Neural progenitor cell (in vitro differentiated cells): ENCODE measurements around the gene SP1. TPM values are rescaled to one million over a fixed set of nuclear protein-coding genes. Genes with fewer than 3 reads are reported as not detected.

ENCODE experiments used
- DNase-seq: peaks from one replicate; pipeline ENCODE4 v3.0.0-alpha.2; 2016; ENCODE audit warnings: low spot score
- H2AFZ ChIP-seq: fragments of 200-600 bp; sonication (generic); replicated peaks from 2 replicates; pipeline ENCODE4 v1.6.1; 2016; ENCODE audit warnings: antibody characterized with exemption
- H3F3A ChIP-seq: fragments of 200-600 bp; sonication (generic); 2 replicates; pipeline ENCODE4 v1.6.1; 2016; ENCODE audit warnings: antibody characterized with exemption, low read depth
- H3K27ac ChIP-seq: fragments of 200-600 bp; sonication (generic); 2 replicates; pipeline ENCODE4 v1.5.1; 2016; ENCODE audit warnings: mild to moderate bottlenecking
- H3K27me3 ChIP-seq: fragments of 200-600 bp; sonication (generic); 2 replicates; pipeline ENCODE4 v1.6.1; 2016; ENCODE audit warnings: mild to moderate bottlenecking, moderate library complexity
- H3K36me3 ChIP-seq: fragments of 200-600 bp; sonication (generic); 2 replicates; pipeline ENCODE4 v1.5.1; 2016
- H3K4me1 ChIP-seq: fragments of 200-600 bp; sonication (generic); 2 replicates; pipeline ENCODE4 v1.6.1; 2016; ENCODE audit warnings: mixed run types
- H3K4me2 ChIP-seq: fragments of 200-600 bp; sonication (generic); 2 replicates; pipeline ENCODE4 v1.6.1; 2016
- H3K4me3 ChIP-seq: fragments of 200-600 bp; sonication (generic); 2 replicates; pipeline ENCODE4 v1.5.1; 2016
- H3K79me2 ChIP-seq: fragments of 200-600 bp; sonication (generic); 2 replicates; pipeline ENCODE4 v1.6.1; 2016; ENCODE audit warnings: low read depth
- H3K9ac ChIP-seq: fragments of 200-600 bp; sonication (generic); 2 replicates; pipeline ENCODE4 v1.6.1; 2016
- H3K9me3 ChIP-seq: fragments of 200-600 bp; sonication (generic); 2 replicates; pipeline ENCODE4 v1.5.1; 2016; ENCODE audit warnings: low read depth
- H4K20me1 ChIP-seq: fragments of 200-600 bp; sonication (generic); 2 replicates; pipeline ENCODE4 v1.6.1; 2016; ENCODE audit warnings: low read depth
- H3K27ac Mint-ChIP-seq: 3 replicates; pipeline ENCODE4 v1.8.0; 2021; ENCODE audit warnings: mixed read lengths
- H3K27me3 Mint-ChIP-seq: 2 replicates; pipeline ENCODE4 v1.8.0; 2022; ENCODE audit warnings: low read depth, mild to moderate bottlenecking, inconsistent platforms, moderate library complexity, mixed read lengths; ENCODE audit not compliant: insufficient read depth
- H3K36me3 Mint-ChIP-seq: 3 replicates; pipeline ENCODE4 v1.8.0; 2021; ENCODE audit warnings: mixed read lengths
- H3K4me1 Mint-ChIP-seq: 3 replicates; pipeline ENCODE4 v1.8.0; 2021; ENCODE audit warnings: mixed read lengths
- H3K4me3 Mint-ChIP-seq: 3 replicates; pipeline ENCODE4 v1.8.0; 2021; ENCODE audit warnings: mild to moderate bottlenecking, moderate library complexity, mixed read lengths
- H3K9me3 Mint-ChIP-seq: 3 replicates; pipeline ENCODE4 v1.8.0; 2020; ENCODE audit warnings: mixed read lengths
- EZH2 ChIP-seq: fragments of 200-600 bp; sonication (generic); IDR thresholded peaks from 2 replicates; pipeline ENCODE4 v1.6.1; 2017; ENCODE audit warnings: antibody characterized with exemption, mild to moderate bottlenecking, moderate library complexity
- EZH2phosphoT487 ChIP-seq: fragments of 200-600 bp; sonication (generic); IDR thresholded peaks from 2 replicates; pipeline ENCODE4 v1.6.1; 2017; ENCODE audit warnings: antibody characterized with exemption
- total RNA-seq: library from RNA; depleted of rRNA; stranded (reverse); fragments of >200 nt; gene quantifications from 2 replicates; pipeline ENCODE4 v1.2.3, GENCODE V29; 2015; ENCODE audit warnings: low replicate concordance
- TF ChIP-seq, protein P1 (sequence below): fragments of 200-600 bp; sonication (generic); IDR thresholded peaks from 2 replicates; pipeline ENCODE4 v1.5.1; 2017; ENCODE audit warnings: antibody characterized with exemption, mild to moderate bottlenecking

The SP1 gene
- total RNA-seq, 1 donor from 2014 or later: 67.8 TPM

GRCh38 chr12:53459097-53459496, 79.1 kb downstream of the SP1 start:
- Mint-ChIP-seq H3K9me3 (no peaks in the 10 kb centered on the region), H3K36me3 (peaks cover 67% of the 10 kb centered on the region), H3K4me3 (no peak overlapping the region), H3K27me3 (peaks cover 8% of the 10 kb centered on the region), H3K27ac (no peak overlapping the region), H3K4me1 (peaks cover 54% of the 10 kb centered on the region)
- no peak for DNase-seq
- TF ChIP-seq EZH2: no peak
- TF ChIP-seq EZH2phosphoT487: no peak
- TF ChIP-seq, protein P1, sequence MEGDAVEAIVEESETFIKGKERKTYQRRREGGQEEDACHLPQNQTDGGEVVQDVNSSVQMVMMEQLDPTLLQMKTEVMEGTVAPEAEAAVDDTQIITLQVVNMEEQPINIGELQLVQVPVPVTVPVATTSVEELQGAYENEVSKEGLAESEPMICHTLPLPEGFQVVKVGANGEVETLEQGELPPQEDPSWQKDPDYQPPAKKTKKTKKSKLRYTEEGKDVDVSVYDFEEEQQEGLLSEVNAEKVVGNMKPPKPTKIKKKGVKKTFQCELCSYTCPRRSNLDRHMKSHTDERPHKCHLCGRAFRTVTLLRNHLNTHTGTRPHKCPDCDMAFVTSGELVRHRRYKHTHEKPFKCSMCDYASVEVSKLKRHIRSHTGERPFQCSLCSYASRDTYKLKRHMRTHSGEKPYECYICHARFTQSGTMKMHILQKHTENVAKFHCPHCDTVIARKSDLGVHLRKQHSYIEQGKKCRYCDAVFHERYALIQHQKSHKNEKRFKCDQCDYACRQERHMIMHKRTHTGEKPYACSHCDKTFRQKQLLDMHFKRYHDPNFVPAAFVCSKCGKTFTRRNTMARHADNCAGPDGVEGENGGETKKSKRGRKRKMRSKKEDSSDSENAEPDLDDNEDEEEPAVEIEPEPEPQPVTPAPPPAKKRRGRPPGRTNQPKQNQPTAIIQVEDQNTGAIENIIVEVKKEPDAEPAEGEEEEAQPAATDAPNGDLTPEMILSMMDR: no peak
- peaks cover 69% of the 10 kb centered on the region for H3K4me1 ChIP-seq
- no peak overlapping the region for H3K4me3 ChIP-seq
- H2AFZ ChIP-seq: no peak overlapping the region
- peaks cover 100% of the 10 kb centered on the region for H3K79me2 ChIP-seq
- H3K9ac ChIP-seq: no peak overlapping the region
- peaks cover 100% of the 10 kb centered on the region for H3F3A ChIP-seq
- H3K27ac ChIP-seq: no peak overlapping the region
- peaks cover 61% of the 10 kb centered on the region for H3K36me3 ChIP-seq
- H3K4me2 ChIP-seq: no peak overlapping the region
- H3K9me3 ChIP-seq: no peaks in the 10 kb centered on the region
- H4K20me1 ChIP-seq: peaks cover 100% of the 10 kb centered on the region
- no peaks in the 10 kb centered on the region for H3K27me3 ChIP-seq

- Histone ChIP-seq H4K20me1 (peaks cover 100% of the 10 kb centered on the region), H3K27ac (peak overlapping the region; percentile 7), H3K9ac (peak overlapping the region; percentile 17), H3K79me2 (peaks cover 100% of the 10 kb centered on the region), H3K36me3 (peaks cover 65% of the 10 kb centered on the region), H3K4me3 (peak overlapping the region; percentile 4), H2AFZ (no peak overlapping the region), H3F3A (peaks cover 99% of the 10 kb centered on the region), H3K9me3 (no peaks in the 10 kb centered on the region), H3K4me2 (peak overlapping the region; percentile 59), H3K4me1 (peaks cover 59% of the 10 kb centered on the region), H3K27me3 (no peaks in the 10 kb centered on the region)
- no peak for DNase-seq
- Mint-ChIP-seq H3K36me3 (peaks cover 57% of the 10 kb centered on the region), H3K9me3 (no peaks in the 10 kb centered on the region), H3K27ac (no peak overlapping the region), H3K4me3 (no peak overlapping the region), H3K27me3 (peaks cover 10% of the 10 kb centered on the region), H3K4me1 (peaks cover 54% of the 10 kb centered on the region)
- no peak for TF ChIP-seq EZH2
- TF ChIP-seq, protein P1: no peak
- no peak for TF ChIP-seq EZH2phosphoT487
Measured at GRCh38 chr12:53461059-53461458, 81.1 kb downstream of the SP1 start.

- Histone ChIP-seq H3K4me1 (peaks cover 59% of the 10 kb centered on the region), H4K20me1 (peaks cover 100% of the 10 kb centered on the region)
- peaks cover 53% of the 10 kb centered on the region for H3K4me1 Mint-ChIP-seq
Measured at GRCh38 chr12:53461591-53461990, 81.6 kb downstream of the SP1 start.

More at GRCh38 chr12:53461591-53461990, 81.6 kb downstream of the SP1 start:
- H3K4me3 ChIP-seq: no peak overlapping the region
- H3K4me3 Mint-ChIP-seq: no peak overlapping the region
- peak overlapping the region; percentile 65 for H3K27ac ChIP-seq
- H3F3A ChIP-seq: peaks cover 98% of the 10 kb centered on the region
- no peak for DNase-seq
- H3K27me3 ChIP-seq: no peaks in the 10 kb centered on the region
- H3K27ac Mint-ChIP-seq: no peak overlapping the region
- no peaks in the 10 kb centered on the region for H3K9me3 Mint-ChIP-seq
- H3K27me3 Mint-ChIP-seq: peaks cover 10% of the 10 kb centered on the region
- H3K36me3 Mint-ChIP-seq: peaks cover 60% of the 10 kb centered on the region
- H3K9ac ChIP-seq: peak overlapping the region; percentile 35
- H3K79me2 ChIP-seq: peaks cover 100% of the 10 kb centered on the region
- H3K36me3 ChIP-seq: peaks cover 64% of the 10 kb centered on the region
- no peak overlapping the region for H2AFZ ChIP-seq
- TF ChIP-seq, protein P1: no peak
- TF ChIP-seq EZH2phosphoT487 (no peak), EZH2 (no peak)
- H3K9me3 ChIP-seq: no peaks in the 10 kb centered on the region
- peak overlapping the region; percentile 59 for H3K4me2 ChIP-seq
